Thyroid gland (tissue), 4 donors: Measurements from ENCODE around the gene NNMT.

Source experiments
- POLR2A ChIP-seq, 2 donors: fragments of 450-650 bp; IDR thresholded peaks; one replicate each; pipeline ENCODE4 v1.6.1; 2017; ENCODE audit warnings: antibody characterized with exemption in 2 of 2, mild to moderate bottlenecking in 2 of 2, moderate library complexity in 1 of 2
- TF ChIP-seq, protein P1 (sequence below), 6 experiments: fragments of 200-600 bp in 3 of 6; fragments of 450-650 bp in 3 of 6; sonication (generic) in 3 of 6; IDR thresholded peaks; one replicate each; pipeline ENCODE4 v1.5.1; 2016 to 2019; ENCODE audit warnings: antibody characterized with exemption in 6 of 6, mild to moderate bottlenecking in 2 of 6, inconsistent platforms in 1 of 6, moderate library complexity in 1 of 6

DNA sequence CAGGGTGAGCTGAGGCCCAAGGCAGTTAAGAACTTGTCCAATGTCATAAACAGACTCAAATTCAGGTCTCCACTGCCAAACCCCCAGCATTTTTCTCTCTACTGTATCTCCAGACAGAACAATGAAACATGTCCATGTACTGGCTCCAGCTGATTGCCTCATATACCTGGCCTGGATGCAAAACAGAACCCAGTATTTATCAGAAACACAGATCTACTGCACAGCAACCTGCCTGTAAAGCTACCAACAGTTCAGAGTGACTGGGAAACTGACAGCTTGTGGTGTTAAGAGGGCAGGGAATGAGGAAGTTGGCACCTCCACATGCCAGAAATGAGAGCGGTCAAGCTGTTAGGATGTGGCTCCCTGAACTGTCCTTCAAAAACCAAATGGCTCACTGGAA, 62.5 kb downstream of the NNMT start:
- TF ChIP-seq, protein P1, sequence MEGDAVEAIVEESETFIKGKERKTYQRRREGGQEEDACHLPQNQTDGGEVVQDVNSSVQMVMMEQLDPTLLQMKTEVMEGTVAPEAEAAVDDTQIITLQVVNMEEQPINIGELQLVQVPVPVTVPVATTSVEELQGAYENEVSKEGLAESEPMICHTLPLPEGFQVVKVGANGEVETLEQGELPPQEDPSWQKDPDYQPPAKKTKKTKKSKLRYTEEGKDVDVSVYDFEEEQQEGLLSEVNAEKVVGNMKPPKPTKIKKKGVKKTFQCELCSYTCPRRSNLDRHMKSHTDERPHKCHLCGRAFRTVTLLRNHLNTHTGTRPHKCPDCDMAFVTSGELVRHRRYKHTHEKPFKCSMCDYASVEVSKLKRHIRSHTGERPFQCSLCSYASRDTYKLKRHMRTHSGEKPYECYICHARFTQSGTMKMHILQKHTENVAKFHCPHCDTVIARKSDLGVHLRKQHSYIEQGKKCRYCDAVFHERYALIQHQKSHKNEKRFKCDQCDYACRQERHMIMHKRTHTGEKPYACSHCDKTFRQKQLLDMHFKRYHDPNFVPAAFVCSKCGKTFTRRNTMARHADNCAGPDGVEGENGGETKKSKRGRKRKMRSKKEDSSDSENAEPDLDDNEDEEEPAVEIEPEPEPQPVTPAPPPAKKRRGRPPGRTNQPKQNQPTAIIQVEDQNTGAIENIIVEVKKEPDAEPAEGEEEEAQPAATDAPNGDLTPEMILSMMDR (IDR thresholded peaks at IDR 0.05) = no peak
- no peak for TF ChIP-seq POLR2A (IDR thresholded peaks at IDR 0.05)
